22Rv1 (cell line): ENCODE results near the gene LSM10.

Source experiments
- CTCF ChIP-seq: fragments of 450-650 bp; IDR thresholded peaks from 2 replicates; pipeline ENCODE4 v1.5.1; 2017; ENCODE audit warnings: mild to moderate bottlenecking
- ZFX ChIP-seq: fragments of 450-650 bp; IDR thresholded peaks from 2 replicates; pipeline ENCODE4 v1.6.1; 2017; ENCODE audit warnings: antibody characterized with exemption, borderline replicate concordance

GRCh38 chr1:36350659-36351226 lies 47.0 kb downstream of the LSM10 start:
- TF ChIP-seq CTCF: no peak
- no peak for TF ChIP-seq ZFX
